Coronary artery (tissue), 2 donors: ENCODE results near the gene HNRNPL.

Source experiments
- DNase-seq: peaks from one replicate; pipeline ENCODE4 v3.0.0-alpha.2; 2017; ENCODE audit warnings: low spot score
- H3K27ac ChIP-seq, 2 donors: fragments of 200-600 bp; sonication (generic); one replicate each; pipeline ENCODE4 v1.5.1; 2016 to 2019
- H3K4me3 ChIP-seq: fragments of 200-600 bp; sonication (generic); 2 replicates; pipeline ENCODE4 v1.5.1; 2016; ENCODE audit warnings: mild to moderate bottlenecking, moderate library complexity
- TF ChIP-seq, protein P1 (sequence below): fragments of 200-600 bp; sonication (generic); IDR thresholded peaks from one replicate; pipeline ENCODE4 v1.5.1; 2019; ENCODE audit warnings: antibody characterized with exemption

Gene HNRNPL

DNA sequence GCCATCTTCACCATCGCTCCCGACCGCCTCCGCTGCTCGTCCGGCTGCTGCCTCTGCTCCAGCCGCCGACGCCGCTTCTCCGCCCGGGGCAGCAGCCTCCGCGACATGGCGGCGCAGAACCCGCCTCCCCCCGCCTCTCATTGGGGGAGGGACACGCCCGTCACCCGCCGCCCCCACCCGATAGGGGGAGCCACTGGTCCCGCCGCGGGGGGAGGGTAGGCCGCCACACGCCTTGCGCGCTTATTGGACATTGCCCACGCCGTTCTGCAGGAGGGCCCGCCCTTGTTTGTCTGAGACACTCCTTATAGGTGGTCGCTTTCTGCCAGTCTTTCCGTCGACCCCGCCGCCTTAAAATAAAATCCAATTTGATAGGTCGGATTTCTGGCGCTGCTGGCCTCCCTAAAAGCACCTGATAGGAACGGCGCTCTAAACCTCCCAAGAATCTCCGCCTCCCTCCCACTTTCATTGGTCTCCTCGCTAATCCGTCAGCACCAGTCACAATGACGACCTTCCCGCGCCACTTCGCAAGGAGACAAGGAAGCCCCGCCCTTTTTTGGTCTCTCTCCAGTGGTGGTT is at the start of gene HNRNPL:
TSS of gene HNRNPL (minus strand) at position 127 of the 576 bp plus-strand sequence. CDS start at position 107, 20 bp downstream.
- Histone ChIP-seq H3K4me3 (peak within 1 kb of the TSS; percentile 87), H3K27ac (peak within 1 kb of the TSS; percentile 99 to 100)
- TF ChIP-seq, protein P1, sequence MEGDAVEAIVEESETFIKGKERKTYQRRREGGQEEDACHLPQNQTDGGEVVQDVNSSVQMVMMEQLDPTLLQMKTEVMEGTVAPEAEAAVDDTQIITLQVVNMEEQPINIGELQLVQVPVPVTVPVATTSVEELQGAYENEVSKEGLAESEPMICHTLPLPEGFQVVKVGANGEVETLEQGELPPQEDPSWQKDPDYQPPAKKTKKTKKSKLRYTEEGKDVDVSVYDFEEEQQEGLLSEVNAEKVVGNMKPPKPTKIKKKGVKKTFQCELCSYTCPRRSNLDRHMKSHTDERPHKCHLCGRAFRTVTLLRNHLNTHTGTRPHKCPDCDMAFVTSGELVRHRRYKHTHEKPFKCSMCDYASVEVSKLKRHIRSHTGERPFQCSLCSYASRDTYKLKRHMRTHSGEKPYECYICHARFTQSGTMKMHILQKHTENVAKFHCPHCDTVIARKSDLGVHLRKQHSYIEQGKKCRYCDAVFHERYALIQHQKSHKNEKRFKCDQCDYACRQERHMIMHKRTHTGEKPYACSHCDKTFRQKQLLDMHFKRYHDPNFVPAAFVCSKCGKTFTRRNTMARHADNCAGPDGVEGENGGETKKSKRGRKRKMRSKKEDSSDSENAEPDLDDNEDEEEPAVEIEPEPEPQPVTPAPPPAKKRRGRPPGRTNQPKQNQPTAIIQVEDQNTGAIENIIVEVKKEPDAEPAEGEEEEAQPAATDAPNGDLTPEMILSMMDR, result peak; percentile 34
- peak; percentile 100 for DNase-seq

DNA sequence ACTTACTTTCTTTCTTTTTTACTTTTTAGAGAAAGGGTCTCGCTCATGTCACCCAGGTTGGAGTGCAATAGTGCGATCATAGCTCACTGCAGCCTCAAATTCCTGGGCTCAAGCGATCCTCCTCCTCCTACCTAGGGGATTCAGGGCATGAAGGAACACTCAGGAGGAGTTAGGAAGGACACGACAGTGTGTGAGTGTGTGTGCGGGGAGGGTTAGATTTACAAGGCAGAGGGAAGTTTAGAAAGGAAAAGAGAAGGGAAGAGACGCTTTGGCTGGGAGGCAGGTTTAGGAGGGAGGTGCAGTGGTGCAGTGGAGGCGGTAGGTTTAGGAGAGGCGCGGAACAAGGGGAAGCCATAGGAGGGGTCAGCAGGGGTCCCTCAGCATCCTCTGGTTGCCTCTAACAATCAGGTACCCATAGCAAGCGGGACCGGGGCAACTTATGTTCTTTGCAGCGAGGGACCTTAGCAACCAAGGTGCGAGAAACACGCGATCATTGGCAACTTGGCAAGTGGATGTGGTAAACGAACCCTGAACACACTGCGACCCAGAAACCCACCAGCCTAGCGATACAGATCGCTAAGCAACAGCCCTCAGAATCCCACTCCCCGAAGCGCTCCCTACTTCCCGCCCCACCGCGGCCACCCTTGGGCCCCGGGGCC is 49.1 kb upstream of the HNRNPL start:
- DNase-seq, result no peak
- peak overlapping the region; percentile 91 for H3K4me3 ChIP-seq
- TF ChIP-seq, protein P1, result no peak
- peak overlapping the region; percentile 90 to 94 for H3K27ac ChIP-seq

DNA sequence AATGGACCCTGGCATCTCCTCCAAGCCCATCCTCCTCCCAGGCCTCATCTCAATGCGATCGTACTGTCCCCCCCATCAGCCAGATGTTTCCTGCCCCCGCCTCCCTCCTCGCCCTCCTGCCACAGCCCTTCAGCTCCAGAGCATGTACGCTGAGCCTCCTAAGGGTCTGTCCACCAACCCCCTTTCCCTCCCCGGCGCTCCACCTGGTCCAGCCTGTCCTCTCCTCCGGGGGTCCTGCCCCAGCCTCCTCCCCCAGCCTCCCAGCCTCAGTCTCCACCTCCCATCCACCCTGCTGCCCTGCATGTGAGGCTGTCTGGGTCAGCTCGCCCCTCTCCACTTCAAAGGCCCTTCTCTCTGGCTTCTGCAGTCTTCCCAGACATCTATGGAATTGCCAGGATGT is 45.2 kb upstream of the HNRNPL start:
- TF ChIP-seq, protein P1, result no peak
- no peak for DNase-seq
- Histone ChIP-seq H3K27ac (no peak overlapping the region), H3K4me3 (no peak overlapping the region)

DNA sequence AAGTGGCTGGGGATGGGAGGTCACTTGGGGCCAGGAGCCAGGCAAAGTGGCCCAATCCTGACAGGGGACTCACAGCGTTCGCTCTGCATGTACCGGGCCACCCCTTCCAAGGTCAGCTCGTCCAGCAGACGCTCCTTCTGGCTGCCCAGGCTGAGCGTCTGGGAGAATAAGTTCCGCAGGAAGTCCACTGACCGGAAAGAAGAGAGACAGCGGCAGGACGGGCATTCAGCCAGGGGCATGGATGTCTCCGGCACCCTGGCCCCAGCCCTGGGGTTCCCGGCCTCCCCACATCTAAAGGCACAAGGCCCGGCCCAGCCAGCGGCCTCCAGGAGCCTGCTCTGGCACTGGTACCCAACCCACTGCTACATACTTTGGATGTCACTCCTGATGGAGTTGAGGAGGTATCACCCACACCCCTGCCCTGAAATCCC is 43.6 kb upstream of the HNRNPL start:
- Histone ChIP-seq H3K4me3 (no peak overlapping the region), H3K27ac (no peak overlapping the region)
- DNase-seq, result no peak
- TF ChIP-seq, protein P1, result no peak

DNA sequence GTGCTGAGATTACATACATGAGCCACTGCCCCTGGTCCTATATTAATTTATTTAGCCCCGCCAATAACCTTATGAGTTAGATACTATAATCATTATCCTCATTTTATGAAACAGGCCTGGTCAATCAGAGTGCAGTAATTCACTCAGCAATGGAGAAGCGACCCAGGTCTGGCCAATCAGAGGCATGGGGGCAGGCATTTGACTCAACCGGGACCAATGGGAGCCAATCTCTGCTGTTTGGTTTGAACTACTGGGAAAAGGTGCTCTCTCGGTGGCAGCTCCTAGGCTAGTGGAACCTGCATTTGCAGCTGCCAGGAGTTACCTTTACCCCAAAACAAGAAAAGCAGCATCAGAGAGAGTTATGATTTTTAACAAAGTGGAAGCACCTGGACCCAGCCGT is 43.1 kb upstream of the HNRNPL start:
- Histone ChIP-seq H3K4me3 (no peak overlapping the region), H3K27ac (no peak overlapping the region)
- TF ChIP-seq, protein P1, result no peak
- DNase-seq, result no peak

DNA sequence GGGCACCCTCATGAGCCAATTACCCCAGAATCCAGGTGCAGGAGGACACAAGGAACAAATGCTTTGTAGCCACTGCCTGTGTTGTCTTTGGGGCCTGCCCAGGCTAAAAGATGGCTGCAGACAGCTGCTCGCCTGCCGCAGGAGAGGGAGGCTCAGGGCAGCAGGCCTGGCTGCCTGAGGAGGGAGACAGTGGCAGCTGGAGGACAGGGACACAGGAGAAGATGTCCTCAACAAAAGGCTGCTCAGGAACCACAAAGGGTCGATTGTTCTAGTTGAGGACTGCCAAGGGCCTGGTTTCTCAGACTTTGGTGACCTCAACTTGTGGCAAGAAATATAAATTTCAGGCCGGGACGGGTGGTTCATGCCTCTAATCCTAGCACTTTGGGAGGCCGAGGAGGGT is 42.0 kb upstream of the HNRNPL start:
- no peak for DNase-seq
- H3K27ac ChIP-seq, result no peak overlapping the region
- TF ChIP-seq, protein P1, result no peak

DNA sequence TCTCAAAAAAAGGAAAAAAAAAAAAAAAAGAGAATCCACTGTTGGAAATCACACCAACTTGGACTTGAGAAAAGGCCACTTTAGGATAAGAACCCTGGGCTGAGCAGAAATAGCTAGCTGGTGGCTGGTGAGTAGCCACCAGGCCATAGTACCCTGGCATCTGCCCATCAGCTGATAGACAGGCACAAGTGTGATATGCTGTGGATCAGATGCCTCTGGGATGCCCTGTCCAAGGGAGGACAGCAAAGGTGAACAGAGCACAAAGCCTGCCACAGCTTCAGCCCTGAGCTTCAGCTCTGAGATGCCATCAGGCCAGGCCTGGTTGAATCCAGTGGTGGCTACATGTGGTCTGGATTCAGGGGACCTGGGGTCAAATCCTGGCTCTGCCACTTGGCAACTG is 40.9 kb upstream of the HNRNPL start:
- no peak for DNase-seq
- H3K27ac ChIP-seq, result no peak overlapping the region
- no peak overlapping the region for H3K4me3 ChIP-seq
- TF ChIP-seq, protein P1, result no peak

More for the DNA sequence above, 42.0 kb upstream of the HNRNPL start:
- no peak overlapping the region for H3K4me3 ChIP-seq
